BLaER1 treated with 17β-estradiol and CSF1 and Interleukin-3, amounts not matched to agents 10 nM and 100 nM (cell line): ENCODE data around the gene OR7A10.
"Not testable (repeated sequence)": the region's sequence is repeated elsewhere in the genome, so short reads cannot be mapped to it uniquely, and the experiment has no call there.

Experiments used
- H3K27ac ChIP-seq, 11 experiments: shearing (Covaris generic); formaldehyde crosslinking; 2 replicates each; pipeline ENCODE4 v1.8.1; 2022
- H3K27me3 ChIP-seq, 11 experiments: shearing (Covaris generic); formaldehyde crosslinking; 2 replicates each; pipeline ENCODE4 v1.8.1; 2022
- H3K36me3 ChIP-seq, 11 experiments: shearing (Covaris generic); formaldehyde crosslinking; 2 replicates each; pipeline ENCODE4 v1.8.1; 2022
- H3K4me1 ChIP-seq, 10 experiments: shearing (Covaris generic); formaldehyde crosslinking; 2 replicates each; pipeline ENCODE4 v1.8.1; 2022
- H3K4me2 ChIP-seq, 11 experiments: shearing (Covaris generic); formaldehyde crosslinking; 2 replicates each; pipeline ENCODE4 v1.8.1; 2022
- H3K4me3 ChIP-seq, 10 experiments: shearing (Covaris generic); formaldehyde crosslinking; 2 replicates each; pipeline ENCODE4 v1.8.1; 2022
- H3K9ac ChIP-seq, 11 experiments: shearing (Covaris generic); formaldehyde crosslinking; 2 replicates each; pipeline ENCODE4 v1.8.1; 2022
- H3K9me3 ChIP-seq, 11 experiments: shearing (Covaris generic); formaldehyde crosslinking; replicated peaks in 1 of 11; 2 replicates each; pipeline ENCODE4 v1.8.1; 2022
- H4K20me1 ChIP-seq, 11 experiments: shearing (Covaris generic); formaldehyde crosslinking; 2 replicates each; pipeline ENCODE4 v1.8.1; 2022
- Cebpa-rat ChIP-seq, 11 experiments: shearing (Covaris generic); IDR thresholded peaks; 2 replicates each; pipeline ENCODE4 v1.8.1; 2022

OR7A10 gene

GRCh38 chr19:14809272-14810057, 39.3 kb downstream of the OR7A10 start:
- H3K9me3 ChIP-seq: no peaks in the 10 kb centered on the region
- H3K27me3 ChIP-seq: no peaks in the 10 kb centered on the region
- no peak overlapping the region for H3K27ac ChIP-seq
- H3K4me1 ChIP-seq: peaks cover 0 to 21% (median 9%) of the 10 kb centered on the region in 10 experiments; a peak in 12 of 20 replicates
- H3K36me3 ChIP-seq: no peaks in the 10 kb centered on the region
- no peak for TF ChIP-seq Cebpa-rat (IDR thresholded peaks at IDR 0.05)
- H3K4me3 ChIP-seq: no peak overlapping the region
- no peaks in the 10 kb centered on the region for H4K20me1 ChIP-seq
- peak overlapping the region in 9 of 11 experiments; percentile 0 to 58 (median 6); a peak in 8 of 22 replicates for H3K4me2 ChIP-seq
- no peak overlapping the region for H3K9ac ChIP-seq

DNA sequence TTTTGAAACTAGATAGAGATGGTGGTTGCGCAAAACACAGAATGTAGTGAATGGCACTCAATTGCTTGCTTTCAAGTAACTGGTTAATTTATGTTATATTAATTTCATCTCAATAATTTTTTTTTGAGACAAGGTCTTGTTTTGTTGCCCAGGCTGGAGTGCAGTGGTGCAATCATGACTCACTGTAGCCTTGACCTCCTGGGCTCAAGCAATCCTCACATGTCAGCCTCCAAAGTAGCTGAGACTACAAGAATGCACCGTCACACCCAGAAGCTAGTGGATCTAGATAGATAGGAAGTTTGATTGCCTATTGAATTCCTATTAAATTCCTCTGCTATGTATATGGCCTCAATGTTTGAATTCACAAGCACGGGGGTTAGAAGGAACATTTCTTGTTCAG, 44.0 kb downstream of the OR7A10 start:
- Histone ChIP-seq H3K9me3 (peaks cover 0 to 14% (median 0%) of the 10 kb centered on the region in 11 experiments; a peak in 4 of 22 replicates), H3K36me3 (no peaks in the 10 kb centered on the region), H4K20me1 (no peaks in the 10 kb centered on the region), H3K27me3 (no peaks in the 10 kb centered on the region), H3K9ac (no peak overlapping the region), H3K4me2 (peak overlapping the region in 2 of 11 experiments; percentile 2 to 42; a peak in 4 of 22 replicates), H3K4me3 (no peak overlapping the region), H3K4me1 (peaks cover 0 to 21% (median 8%) of the 10 kb centered on the region in 10 experiments; a peak in 11 of 20 replicates), H3K27ac (no peak overlapping the region)
- TF ChIP-seq Cebpa-rat (IDR thresholded peaks at IDR 0.05): no peak

GRCh38 chr19:14798760-14799159, 50.0 kb downstream of the OR7A10 start:
- no peak for TF ChIP-seq Cebpa-rat (IDR thresholded peaks at IDR 0.05)
- no peaks in the 10 kb centered on the region for H3K27me3 ChIP-seq

DNA sequence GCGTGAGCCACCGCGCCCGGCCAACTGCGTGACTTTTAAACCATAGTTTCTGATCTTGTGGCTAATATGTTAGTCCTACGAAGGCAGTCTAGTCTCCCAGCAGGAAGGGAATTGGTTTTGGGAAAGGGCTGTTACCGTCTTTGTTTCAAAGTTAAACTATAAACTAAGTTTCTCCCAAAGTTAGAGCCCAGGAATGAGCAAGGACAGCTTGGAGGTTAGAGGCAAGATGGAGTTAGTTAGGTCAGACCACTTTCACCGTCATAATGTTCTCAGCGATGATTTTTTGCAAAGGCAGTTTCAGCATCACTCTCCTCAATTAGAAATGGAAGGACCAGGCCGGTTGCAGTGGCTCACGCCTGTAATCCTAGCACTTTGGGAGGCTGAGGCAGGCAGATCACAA, 52.7 kb downstream of the OR7A10 start:
- no peak for TF ChIP-seq Cebpa-rat (IDR thresholded peaks at IDR 0.05)
- Histone ChIP-seq H3K9me3 (peaks cover 7 to 17% (median 12%) of the 10 kb centered on the region in 11 experiments), H3K4me2 (peak overlapping the region in 7 of 11 experiments; percentile 36 to 78 (median 55); a peak in 15 of 22 replicates), H3K4me3 (no peak overlapping the region), H3K27me3 (no peaks in the 10 kb centered on the region), H3K27ac (peak overlapping the region in 3 of 11 experiments; percentile 9 to 37 (median 16); a peak in 1 of 22 replicates), H3K9ac (no peak overlapping the region), H4K20me1 (no peaks in the 10 kb centered on the region), H3K4me1 (peaks cover 13 to 34% (median 20%) of the 10 kb centered on the region in 10 experiments), H3K36me3 (no peaks in the 10 kb centered on the region)

More at GRCh38 chr19:14798760-14799159, 50.0 kb downstream of the OR7A10 start:
- Histone ChIP-seq H3K9me3 (peaks cover 0 to 14% (median under 1%) of the 10 kb centered on the region in 11 experiments; a peak in 5 of 22 replicates), H4K20me1 (no peaks in the 10 kb centered on the region), H3K4me3 (no peak overlapping the region), H3K4me2 (no peak overlapping the region), H3K9ac (no peak overlapping the region), H3K36me3 (no peaks in the 10 kb centered on the region), H3K4me1 (peaks cover 0 to 23% (median 12%) of the 10 kb centered on the region in 10 experiments; a peak in 15 of 20 replicates), H3K27ac (no peak overlapping the region)

DNA sequence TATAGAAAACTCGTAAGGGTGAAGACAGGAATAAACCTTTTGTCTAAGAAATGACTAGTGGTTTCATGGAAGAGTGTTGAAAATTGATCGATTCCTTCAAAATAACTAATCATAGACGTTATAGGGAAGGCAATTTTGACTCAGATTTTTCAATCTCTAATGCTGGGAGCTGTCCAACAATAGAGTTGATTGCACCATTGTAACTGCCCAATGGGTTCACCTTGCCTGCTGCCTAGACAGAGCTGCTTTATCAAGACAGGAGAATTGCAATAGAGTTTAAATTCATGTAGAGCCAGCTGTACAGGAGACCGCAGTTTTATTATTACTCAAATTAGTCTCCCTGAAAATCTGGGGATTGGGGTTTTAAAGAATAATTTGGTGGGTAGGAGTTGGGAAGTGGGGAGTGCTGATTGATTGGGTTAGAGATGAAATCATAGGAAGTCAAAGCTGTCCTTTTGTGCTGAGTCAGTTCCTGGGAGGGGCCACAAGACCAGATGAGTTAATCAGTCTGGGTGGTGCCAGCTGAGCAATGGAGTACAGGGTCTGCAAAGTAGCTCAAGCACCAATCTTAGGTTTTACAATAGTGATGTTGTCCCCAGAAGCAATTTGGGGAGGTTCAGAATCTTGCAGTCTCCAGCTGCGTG, 53.5 kb downstream of the OR7A10 start:
- H3K9ac ChIP-seq: no peak overlapping the region

GRCh38 chr19:14792250-14792649, 56.5 kb downstream of the OR7A10 start:
- not testable (repeated sequence) for H3K27me3 ChIP-seq, H3K9ac ChIP-seq, H3K27ac ChIP-seq, H3K4me2 ChIP-seq, H3K36me3 ChIP-seq, H4K20me1 ChIP-seq, H3K4me3 ChIP-seq
- H3K4me1 ChIP-seq: peaks cover 28 to 56% (median 37%) of the 10 kb centered on the region in 10 experiments
- peaks cover 7 to 28% (median 12%) of the 10 kb centered on the region in 11 experiments for H3K9me3 ChIP-seq

More for the DNA sequence above, 53.5 kb downstream of the OR7A10 start:
- Histone ChIP-seq H3K4me3 (no peak overlapping the region), H3K4me1 (peaks cover 21 to 42% (median 27%) of the 10 kb centered on the region in 10 experiments), H3K9me3 (peaks cover 7 to 17% (median 9%) of the 10 kb centered on the region in 11 experiments), H3K27ac (peak overlapping the region in 5 of 11 experiments; percentile 9 to 37 (median 23); a peak in 3 of 22 replicates), H3K36me3 (no peaks in the 10 kb centered on the region), H3K27me3 (no peaks in the 10 kb centered on the region), H4K20me1 (no peaks in the 10 kb centered on the region), H3K4me2 (peak overlapping the region in 10 of 11 experiments; percentile 11 to 78 (median 52); a peak in 18 of 22 replicates)
- TF ChIP-seq Cebpa-rat (IDR thresholded peaks at IDR 0.05): no peak
